IMR-90 (cell line): ENCODE data around the gene CAMTA1. TPM values are rescaled to one million over a fixed set of nuclear protein-coding genes. Genes with fewer than 3 reads are reported as not detected.

ENCODE experiments used
- ATAC-seq: fragments of 200-7000 bp; cut with Tn5 transposase; 2 replicates; pipeline ENCODE4 v1.9.1; 2020; ENCODE audit warnings: low read depth, mild to moderate bottlenecking, moderate library complexity
- BruUV-seq: library from RNA; stranded (reverse); fragments of 400-500 nt; replicated peaks from 2 replicates; lab custom pipeline; 2021; lab: Mats Ljungman, UMichigan
- CTCF ChIA-PET: fragments of 300-600 bp; formaldehyde crosslinking; extraction: SDS; loops from one replicate; lab custom pipeline; 2021; ENCODE audit warnings: antibody characterized with exemption; lab: Yijun Ruan, JAX
- POLR2A ChIA-PET: fragments of 300-600 bp; sonication (Branson Sonifier 250); formaldehyde crosslinking; loops from one replicate; lab custom pipeline; 2022; ENCODE audit warnings: antibody characterized with exemption; ENCODE audit not compliant: unreplicated experiment; lab: Charles Lee
- DNase-seq: peaks from one replicate; pipeline ENCODE4 v3.0.0; 2013
- H2AFZ ChIP-seq: replicated peaks from 2 replicates; pipeline ENCODE3; 2013; ENCODE audit warnings: low read length, mild to moderate bottlenecking; ENCODE audit not compliant: poor library complexity
- H2AK5ac ChIP-seq: 2 replicates; pipeline ENCODE4 v1.6.1; 2013; ENCODE audit warnings: low read depth, low read length, inconsistent platforms
- H2AK9ac ChIP-seq: replicated peaks from 2 replicates; pipeline ENCODE3; 2013; ENCODE audit warnings: mild to moderate bottlenecking, low read depth, low read length, moderate library complexity; ENCODE audit not compliant: poor library complexity
- H2BK120ac ChIP-seq: 2 replicates; pipeline ENCODE4 v1.6.1; 2013; ENCODE audit warnings: low read depth, low read length, inconsistent platforms
- H2BK15ac ChIP-seq: 3 replicates; pipeline ENCODE4 v1.6.1; 2013; ENCODE audit warnings: low read depth, low read length, inconsistent platforms
- H2BK20ac ChIP-seq: 2 replicates; pipeline ENCODE4 v1.6.1; 2013; ENCODE audit warnings: low read depth, mild to moderate bottlenecking, inconsistent platforms, low read length, moderate library complexity
- H2BK5ac ChIP-seq: 2 replicates; pipeline ENCODE4 v1.6.1; 2013; ENCODE audit warnings: mild to moderate bottlenecking, low read depth, low read length, inconsistent platforms; ENCODE audit not compliant: poor library complexity, severe bottlenecking
- H3K14ac ChIP-seq: replicated peaks from 2 replicates; pipeline ENCODE4 v1.6.1; 2013; ENCODE audit warnings: low read depth, low read length, inconsistent platforms
- H3K18ac ChIP-seq: 2 replicates; pipeline ENCODE4 v1.6.1; 2013; ENCODE audit warnings: low read depth, low read length, control low read depth
- H3K23ac ChIP-seq: 2 replicates; pipeline ENCODE4 v1.6.1; 2013; ENCODE audit warnings: low read depth, low read length, inconsistent platforms
- H3K27ac ChIP-seq: 2 replicates; pipeline ENCODE4 v1.5.1; 2013; ENCODE audit warnings: mild to moderate bottlenecking, control low read depth, low read length; ENCODE audit not compliant: insufficient read depth
- H3K27me3 ChIP-seq: 2 replicates; pipeline ENCODE4 v1.6.1; 2013; ENCODE audit warnings: low read length; ENCODE audit not compliant: control insufficient read depth, insufficient read depth
- H3K36me3 ChIP-seq: 2 replicates; pipeline ENCODE4 v1.6.1; 2013; ENCODE audit warnings: low read length, mixed read lengths; ENCODE audit not compliant: control insufficient read depth, insufficient read depth
- H3K4ac ChIP-seq: 2 replicates; pipeline ENCODE4 v1.6.1; 2013; ENCODE audit warnings: low read depth, low read length, inconsistent platforms
- H3K4me1 ChIP-seq: 2 replicates; pipeline ENCODE4 v1.6.1; 2013; ENCODE audit warnings: low read length, mixed read lengths; ENCODE audit not compliant: control insufficient read depth, insufficient read depth
- H3K4me2 ChIP-seq: 2 replicates; pipeline ENCODE4 v1.6.1; 2013; ENCODE audit warnings: low read depth, mild to moderate bottlenecking, control low read depth, low read length, moderate library complexity
- H3K4me3 ChIP-seq: 2 replicates; pipeline ENCODE4 v1.5.1; 2013; ENCODE audit warnings: low read depth, mild to moderate bottlenecking, control low read depth, low read length, moderate library complexity; ENCODE audit not compliant: insufficient read depth
- H3K56ac ChIP-seq: 2 replicates; pipeline ENCODE4 v1.6.1; 2013; ENCODE audit warnings: low read length, inconsistent platforms; ENCODE audit not compliant: insufficient read depth; ENCODE audit errors: extremely low read depth
- H3K79me1 ChIP-seq, 2 experiments: 2 replicates each; pipeline ENCODE4 v1.6.1; 2013; ENCODE audit warnings: low read length in 2 of 2, inconsistent platforms in 1 of 2, low read depth in 1 of 2
- H3K9ac ChIP-seq: 2 replicates; pipeline ENCODE4 v1.6.1; 2013; ENCODE audit warnings: low read depth, low read length, control low read depth
- H3K9me1 ChIP-seq: 2 replicates; pipeline ENCODE4 v1.6.1; 2013; ENCODE audit warnings: low read length, inconsistent platforms; ENCODE audit not compliant: insufficient read depth
- H3K9me3 ChIP-seq: 2 replicates; pipeline ENCODE4 v1.6.1; 2013; ENCODE audit warnings: low read length; ENCODE audit not compliant: control insufficient read depth, insufficient read depth
- H4K20me1 ChIP-seq: 2 replicates; pipeline ENCODE4 v1.6.1; 2013; ENCODE audit warnings: low read length, inconsistent platforms; ENCODE audit not compliant: insufficient read depth
- H4K5ac ChIP-seq: 2 replicates; pipeline ENCODE4 v1.6.1; 2013; ENCODE audit warnings: mild to moderate bottlenecking, low read depth, low read length, control low read depth
- H4K8ac ChIP-seq, 2 experiments: 2 replicates each; pipeline ENCODE4 v1.6.1; 2013; ENCODE audit warnings: low read depth in 2 of 2, low read length in 2 of 2, control low read depth in 1 of 2, inconsistent platforms in 1 of 2
- H4K91ac ChIP-seq: 2 replicates; pipeline ENCODE4 v1.6.1; 2013; ENCODE audit warnings: low read depth, low read length, inconsistent platforms; ENCODE audit not compliant: insufficient read depth
- CEBPB ChIP-seq: IDR thresholded peaks from 2 replicates; pipeline ENCODE4 v1.6.1; 2012; ENCODE audit warnings: low read depth, low read length, improper control_type of control experiment
- CHD1 ChIP-seq: IDR thresholded peaks from 2 replicates; pipeline ENCODE4 v1.6.1; 2012; ENCODE audit warnings: low read depth, low read length, improper control_type of control experiment
- CTCF ChIP-seq: conservative IDR thresholded peaks from 2 replicates; pipeline ENCODE4 v1.5.1; 2012; ENCODE audit warnings: mild to moderate bottlenecking, low read depth, low read length, improper control_type of control experiment
- MAFK ChIP-seq: IDR thresholded peaks from 2 replicates; pipeline ENCODE4 v1.6.1; 2012; ENCODE audit warnings: low read depth, low read length, improper control_type of control experiment
- MAZ ChIP-seq: IDR thresholded peaks from 2 replicates; pipeline ENCODE4 v1.6.1; 2012; ENCODE audit warnings: low read depth, mild to moderate bottlenecking, low read length, improper control_type of control experiment, moderate library complexity, borderline replicate concordance
- MXI1 ChIP-seq: IDR thresholded peaks from 2 replicates; pipeline ENCODE4 v1.6.1; 2012; ENCODE audit warnings: low read depth, mild to moderate bottlenecking, low read length, moderate library complexity, borderline replicate concordance
- NFE2L2 ChIP-seq: fragments of 150-350 bp; IDR thresholded peaks from 2 replicates; pipeline ENCODE4 v1.6.1; 2016; ENCODE audit warnings: low read depth, mild to moderate bottlenecking, low read length
- RFX5 ChIP-seq: IDR thresholded peaks from 2 replicates; pipeline ENCODE4 v1.8.0; 2012; ENCODE audit warnings: low read depth, mild to moderate bottlenecking, low read length, moderate library complexity
- SMC3 ChIP-seq: fragments of 150-350 bp; IDR thresholded peaks from 2 replicates; pipeline ENCODE4 v1.6.1; 2016; ENCODE audit warnings: low read depth, mild to moderate bottlenecking, antibody characterized with exemption, low read length, moderate library complexity
- USF2 ChIP-seq: fragments of 150-350 bp; IDR thresholded peaks from 2 replicates; pipeline ENCODE4 v1.6.1; 2017; ENCODE audit warnings: mild to moderate bottlenecking, antibody characterized with exemption, low read length, low read depth
- WGBS, 2 experiments: methylation state at CpG; one replicate each; pipeline versions ENCODE4 v1.1.5 to v1.1.7; 2013; ENCODE audit warnings: missing lambda C conversion rate in 2 of 2; ENCODE audit not compliant: insufficient read length in 1 of 2; ENCODE audit errors: extremely low coverage in 2 of 2; 5-methylcytosine and 5-hydroxymethylcytosine counted together
- dilution Hi-C: fragments of 300-500 bp; cut with HindIII; formaldehyde crosslinking; loops from one replicate; pipeline ENCODE4 v1.14.3; 2018; ENCODE audit warnings: low sequenced_read_pairs; ENCODE audit not compliant: unreplicated experiment
- in situ Hi-C: fragments of 300-500 bp; cut with MboI; formaldehyde crosslinking; loops from 3 replicates; pipeline ENCODE4 v1.14.3; 2019; ENCODE audit warnings: low sequenced_read_pairs, inconsistent platforms, mixed read lengths
- intact Hi-C: fragments of 100-400 bp; cut with micrococcal nuclease; formaldehyde crosslinking; loops from 2 replicates; pipeline ENCODE4 v1.10.0; 2022
- polyA plus RNA-seq, 3 experiments: library from polyadenylated mRNA; depleted of rRNA; stranded (reverse); fragments of >200 nt; gene quantifications; 2 replicates each; pipeline ENCODE4 v1.2.3, GENCODE V29; 2012; ENCODE audit warnings: low replicate concordance in 1 of 3
- total RNA-seq: library from RNA; depleted of rRNA; stranded (reverse); fragments of >200 nt; gene quantifications from 2 replicates; pipeline ENCODE4 v1.2.3, GENCODE V29; 2012

CAMTA1 gene
- total and polyA plus RNA-seq, 2 of the 4 experiments (the other 2 are of a cell fraction): 35.5 to 74.3 TPM

GRCh38 chr1:7574121-7575040 lies 789.1 kb downstream of the CAMTA1 start:
- no peak overlapping the region for H3K27ac ChIP-seq
- WGBS, 2 experiments: 69% methylated on average over 7 of the region's 26 CpGs; no CpG with 5 or more reads in 1 of the 2 experiments
- no peak overlapping the region for H2AK9ac ChIP-seq
- H4K20me1 ChIP-seq: no peaks in the 10 kb centered on the region
- no peaks in the 10 kb centered on the region for H3K9me1 ChIP-seq
- ATAC-seq (no peak), DNase-seq (peak; percentile 21)
- no peaks in the 10 kb centered on the region for H3K79me1 ChIP-seq
- no peak overlapping the region for H3K9ac ChIP-seq
- H4K5ac ChIP-seq: no peak overlapping the region
- no peak overlapping the region for H3K4me3 ChIP-seq
- no peak overlapping the region for H3K4ac ChIP-seq
- no peak overlapping the region for H2AK5ac ChIP-seq
- intact Hi-C loops: no loop called here
- H3K36me3 ChIP-seq: no peaks in the 10 kb centered on the region
- no TSS peak for BruUV-seq
- H4K8ac ChIP-seq: no peak overlapping the region
- dilution Hi-C loops: no loop called here
- no peak overlapping the region for H4K91ac ChIP-seq
- no peak overlapping the region for H3K56ac ChIP-seq
- no peaks in the 10 kb centered on the region for H3K4me1 ChIP-seq
- no peak overlapping the region for H2BK5ac ChIP-seq
- H3K23ac ChIP-seq: no peak overlapping the region
- H3K14ac ChIP-seq: no peak overlapping the region
- no peak overlapping the region for H3K4me2 ChIP-seq
- H2AFZ ChIP-seq: peak overlapping the region; percentile 3
- no peaks in the 10 kb centered on the region for H3K9me3 ChIP-seq
- no peak overlapping the region for H2BK120ac ChIP-seq
- TF ChIP-seq CHD1 (no peak), CEBPB (no peak), MAFK (no peak), MAZ (no peak), USF2 (no peak), SMC3 (no peak), NFE2L2 (no peak), MXI1 (no peak), RFX5 (no peak), CTCF (no peak)
- ChIA-PET CTCF (no interaction called here), POLR2A (no interaction called here)
- H3K27me3 ChIP-seq: no peaks in the 10 kb centered on the region; the same call in 1 of the 2 replicates
- in situ Hi-C loops: no loop called here
- no peak overlapping the region for H3K18ac ChIP-seq
- H2BK15ac ChIP-seq: no peak overlapping the region
- no peak overlapping the region for H2BK20ac ChIP-seq
